WTC11 (cell line): ENCODE measurements around the gene FGD6. TPM values are rescaled to one million over a fixed set of nuclear protein-coding genes. Genes with fewer than 3 reads are reported as not detected.
A peak's percentile ranks its signal among the peaks of the same experiment; 100 is the strongest.

Source experiments
- ATAC-seq: fragments of 200-7000 bp; cut with Tn5 transposase; 2 replicates; pipeline ENCODE4 v1.10.0; 2021; ENCODE audit warnings: mild to moderate bottlenecking, moderate library complexity
- CTCF ChIA-PET: fragments of 300-600 bp; sonication (Branson Sonifier 250); formaldehyde crosslinking; loops from one replicate; lab custom pipeline; 2021; ENCODE audit warnings: antibody characterized with exemption; lab: Charles Lee
- POLR2A ChIA-PET: fragments of 350-600 bp; sonication (Branson Sonifier 250); formaldehyde crosslinking; loops from one replicate; lab custom pipeline; 2021; ENCODE audit warnings: antibody characterized with exemption; lab: Charles Lee
- DNase-seq: peaks from one replicate; pipeline ENCODE4 v3.0.0; 2021; ENCODE audit warnings: low spot score
- H3K27ac Mint-ChIP-seq: 2 replicates; pipeline ENCODE4 v1.8.0; 2021; ENCODE audit warnings: mixed read lengths
- H3K27me3 Mint-ChIP-seq: 2 replicates; pipeline ENCODE4 v1.8.0; 2021; ENCODE audit warnings: low read depth, mild to moderate bottlenecking, moderate library complexity, mixed read lengths
- H3K36me3 Mint-ChIP-seq: 2 replicates; pipeline ENCODE4 v1.8.0; 2021; ENCODE audit warnings: mixed read lengths
- H3K4me1 Mint-ChIP-seq: 2 replicates; pipeline ENCODE4 v1.8.0; 2022; ENCODE audit warnings: mixed read lengths
- H3K4me3 Mint-ChIP-seq: 2 replicates; pipeline ENCODE4 v1.8.0; 2021; ENCODE audit warnings: mild to moderate bottlenecking, moderate library complexity, mixed read lengths
- H3K9me3 Mint-ChIP-seq: 2 replicates; pipeline ENCODE4 v1.8.0; 2021; ENCODE audit warnings: mixed read lengths
- ARID4B ChIP-seq: sonication (generic); formaldehyde crosslinking; IDR thresholded peaks from 2 replicates; pipeline ENCODE4 v1.8.0; 2023; ENCODE audit warnings: missing genetic modification reagents, mild to moderate bottlenecking, borderline replicate concordance
- ATF1 ChIP-seq: sonication (generic); formaldehyde crosslinking; IDR thresholded peaks from 2 replicates; pipeline ENCODE4 v1.8.1; 2023; ENCODE audit warnings: mild to moderate bottlenecking, moderate library complexity, missing genetic modification reagents
- CREB1 ChIP-seq: sonication (generic); formaldehyde crosslinking; IDR thresholded peaks from 2 replicates; pipeline ENCODE4 v1.8.0; 2023; ENCODE audit warnings: mild to moderate bottlenecking, missing genetic modification reagents
- ELF4 ChIP-seq: sonication (generic); formaldehyde crosslinking; IDR thresholded peaks from 2 replicates; pipeline ENCODE4 v1.8.1; 2022; ENCODE audit warnings: low read depth, mild to moderate bottlenecking, moderate library complexity, missing genetic modification reagents
- FOXK1 ChIP-seq: sonication (generic); formaldehyde crosslinking; IDR thresholded peaks from 2 replicates; pipeline ENCODE4 v1.8.0; 2022; ENCODE audit warnings: mild to moderate bottlenecking, moderate library complexity, missing genetic modification reagents
- FOXP4 ChIP-seq: sonication (generic); formaldehyde crosslinking; IDR thresholded peaks from 2 replicates; pipeline ENCODE4 v1.8.0; 2022; ENCODE audit warnings: mild to moderate bottlenecking, missing genetic modification reagents
- HMGXB4 ChIP-seq: sonication (generic); formaldehyde crosslinking; IDR thresholded peaks from 2 replicates; pipeline ENCODE4 v1.8.1; 2023; ENCODE audit warnings: mild to moderate bottlenecking, moderate library complexity, missing genetic modification reagents
- JUN ChIP-seq: sonication (generic); formaldehyde crosslinking; IDR thresholded peaks from 2 replicates; pipeline ENCODE4 v1.8.0; 2023; ENCODE audit warnings: mild to moderate bottlenecking, missing genetic modification reagents
- MXD4 ChIP-seq: fragments of 250-450 bp; sonication (Bioruptor Pico); IDR thresholded peaks from 2 replicates; pipeline ENCODE4 v1.8.0; 2021; ENCODE audit warnings: mild to moderate bottlenecking, moderate library complexity, borderline replicate concordance
- NFE2L1 ChIP-seq: sonication (generic); formaldehyde crosslinking; IDR thresholded peaks from 2 replicates; pipeline ENCODE4 v1.8.1; 2023; ENCODE audit warnings: missing genetic modification reagents
- NFYB ChIP-seq: sonication (generic); formaldehyde crosslinking; conservative IDR thresholded peaks from 2 replicates; pipeline ENCODE4 v1.8.0; 2022; ENCODE audit warnings: low read depth, missing genetic modification reagents
- SP1 ChIP-seq: sonication (generic); formaldehyde crosslinking; conservative IDR thresholded peaks from 2 replicates; pipeline ENCODE4 v1.8.1; 2022; ENCODE audit warnings: missing genetic modification reagents
- STAT6 ChIP-seq: sonication (generic); formaldehyde crosslinking; conservative IDR thresholded peaks from 2 replicates; pipeline ENCODE4 v1.8.1; 2023; ENCODE audit warnings: mild to moderate bottlenecking, low read depth, missing genetic modification reagents, moderate library complexity
- TCF7 ChIP-seq: sonication (generic); formaldehyde crosslinking; IDR thresholded peaks from 2 replicates; pipeline ENCODE4 v1.8.0; 2022; ENCODE audit warnings: mild to moderate bottlenecking, low read depth, missing genetic modification reagents, moderate library complexity
- TEAD4 ChIP-seq: sonication (generic); formaldehyde crosslinking; IDR thresholded peaks from 2 replicates; pipeline ENCODE4 v1.8.0; 2022; ENCODE audit warnings: mild to moderate bottlenecking, missing genetic modification reagents
- ZNF138 ChIP-seq: sonication (generic); formaldehyde crosslinking; conservative IDR thresholded peaks from 2 replicates; pipeline ENCODE4 v1.8.1; 2022; ENCODE audit warnings: mild to moderate bottlenecking, moderate library complexity, missing genetic modification reagents
- total RNA-seq: library from RNA; stranded (reverse); gene quantifications from 3 replicates; pipeline ENCODE4 v1.2.3, GENCODE V29; 2021
- TF ChIP-seq, protein P1 (sequence below): fragments of 250-450 bp; sonication (Bioruptor Pico); IDR thresholded peaks from 2 replicates; pipeline ENCODE4 v1.9.0; 2021; ENCODE audit warnings: moderate library complexity, mild to moderate bottlenecking, inconsistent platforms, borderline replicate concordance
- TF ChIP-seq, protein P2 (sequence below): sonication (generic); formaldehyde crosslinking; IDR thresholded peaks from 2 replicates; pipeline ENCODE4 v1.8.1; 2022; ENCODE audit warnings: low read depth, missing genetic modification reagents, borderline replicate concordance
- TF ChIP-seq, protein P3 (sequence below): sonication (generic); formaldehyde crosslinking; IDR thresholded peaks from 2 replicates; pipeline ENCODE4 v1.8.0; 2022; ENCODE audit warnings: mild to moderate bottlenecking, missing genetic modification reagents
- TF ChIP-seq, protein P4 (sequence below): sonication (generic); formaldehyde crosslinking; IDR thresholded peaks from 2 replicates; pipeline ENCODE4 v1.8.0; 2022; ENCODE audit warnings: mild to moderate bottlenecking, missing genetic modification reagents

The FGD6 gene
- total RNA-seq, 1 experiment from 2014 or later, result 28.2 TPM

- ChIA-PET CTCF (interaction anchor here (0.6 to 1.1 kb wide), 3 partner anchors 11 to 800 kb away, joined by 3 read pairs; partner anchors contain the start of gene NR2C1), POLR2A (interaction anchor here (1.0 to 2.1 kb wide), 2 partner anchors 10 to 19 kb away, joined by 5 to 7 read pairs; partner anchors contain the start of genes FGD6 and VEZT)
- TF ChIP-seq TEAD4 (CRISPR knock-in tag), result no peak
- TF ChIP-seq STAT6 (CRISPR knock-in tag), result no peak
- no peak for TF ChIP-seq ZNF138 (CRISPR knock-in tag)
- 0 out of 2 replicates have a peak, but pooled peaks have one; percentile 25 for TF ChIP-seq SP1 (CRISPR knock-in tag)
- no peak for TF ChIP-seq MXD4
- TF ChIP-seq, protein P1, sequence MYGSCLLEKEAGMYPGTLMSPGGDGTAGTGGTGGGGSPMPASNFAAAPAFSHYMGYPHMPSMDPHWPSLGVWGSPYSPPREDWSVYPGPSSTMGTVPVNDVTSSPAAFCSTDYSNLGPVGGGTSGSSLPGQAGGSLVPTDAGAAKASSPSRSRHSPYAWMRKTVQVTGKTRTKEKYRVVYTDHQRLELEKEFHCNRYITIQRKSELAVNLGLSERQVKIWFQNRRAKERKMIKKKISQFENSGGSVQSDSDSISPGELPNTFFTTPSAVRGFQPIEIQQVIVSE (CRISPR knock-in tag), result no peak
- DNase-seq (no peak), ATAC-seq (peak; percentile 36)
- Mint-ChIP-seq H3K36me3 (no peaks in the 10 kb centered on the region), H3K4me3 (peak overlapping the region; percentile 38), H3K27ac (peak overlapping the region; percentile 68), H3K27me3 (no peaks in the 10 kb centered on the region), H3K4me1 (peaks cover 66% of the 10 kb centered on the region), H3K9me3 (no peaks in the 10 kb centered on the region)
Observed at GRCh38 chr12:95198914-95199313, 18.4 kb downstream of the FGD6 start.

- DNase-seq, result no peak
- H3K27me3 Mint-ChIP-seq, result no peaks in the 10 kb centered on the region
- no peaks in the 10 kb centered on the region for H3K9me3 Mint-ChIP-seq
- no peak for ATAC-seq
- ChIA-PET CTCF (interaction anchor here (1.1 kb wide), 1 partner anchor 125 kb away, joined by 3 read pairs; the partner anchor contains the start of gene NR2C1), POLR2A (no interaction called here)
- H3K4me1 Mint-ChIP-seq, result peaks cover 57% of the 10 kb centered on the region
- H3K4me3 Mint-ChIP-seq, result no peak overlapping the region
- 0 out of 2 replicates have a peak overlapping the region, but pooled peaks have one; percentile 18 for H3K27ac Mint-ChIP-seq
- H3K36me3 Mint-ChIP-seq, result no peaks in the 10 kb centered on the region
- TF ChIP-seq, protein P2, sequence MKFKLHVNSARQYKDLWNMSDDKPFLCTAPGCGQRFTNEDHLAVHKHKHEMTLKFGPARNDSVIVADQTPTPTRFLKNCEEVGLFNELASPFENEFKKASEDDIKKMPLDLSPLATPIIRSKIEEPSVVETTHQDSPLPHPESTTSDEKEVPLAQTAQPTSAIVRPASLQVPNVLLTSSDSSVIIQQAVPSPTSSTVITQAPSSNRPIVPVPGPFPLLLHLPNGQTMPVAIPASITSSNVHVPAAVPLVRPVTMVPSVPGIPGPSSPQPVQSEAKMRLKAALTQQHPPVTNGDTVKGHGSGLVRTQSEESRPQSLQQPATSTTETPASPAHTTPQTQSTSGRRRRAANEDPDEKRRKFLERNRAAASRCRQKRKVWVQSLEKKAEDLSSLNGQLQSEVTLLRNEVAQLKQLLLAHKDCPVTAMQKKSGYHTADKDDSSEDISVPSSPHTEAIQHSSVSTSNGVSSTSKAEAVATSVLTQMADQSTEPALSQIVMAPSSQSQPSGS (CRISPR knock-in tag), result no peak
- TF ChIP-seq HMGXB4 (CRISPR knock-in tag) (no peak), ATF1 (no peak), TCF7 (CRISPR knock-in tag) (no peak), NFYB (CRISPR knock-in tag) (no peak), ELF4 (no peak), NFE2L1 (CRISPR knock-in tag) (no peak), CREB1 (CRISPR knock-in tag) (no peak), FOXK1 (CRISPR knock-in tag) (no peak), ARID4B (CRISPR knock-in tag) (no peak), FOXP4 (CRISPR knock-in tag) (no peak), JUN (no peak)
- TF ChIP-seq, protein P3, sequence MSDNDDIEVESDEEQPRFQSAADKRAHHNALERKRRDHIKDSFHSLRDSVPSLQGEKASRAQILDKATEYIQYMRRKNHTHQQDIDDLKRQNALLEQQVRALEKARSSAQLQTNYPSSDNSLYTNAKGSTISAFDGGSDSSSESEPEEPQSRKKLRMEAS (CRISPR knock-in tag), result no peak
- TF ChIP-seq, protein P4, sequence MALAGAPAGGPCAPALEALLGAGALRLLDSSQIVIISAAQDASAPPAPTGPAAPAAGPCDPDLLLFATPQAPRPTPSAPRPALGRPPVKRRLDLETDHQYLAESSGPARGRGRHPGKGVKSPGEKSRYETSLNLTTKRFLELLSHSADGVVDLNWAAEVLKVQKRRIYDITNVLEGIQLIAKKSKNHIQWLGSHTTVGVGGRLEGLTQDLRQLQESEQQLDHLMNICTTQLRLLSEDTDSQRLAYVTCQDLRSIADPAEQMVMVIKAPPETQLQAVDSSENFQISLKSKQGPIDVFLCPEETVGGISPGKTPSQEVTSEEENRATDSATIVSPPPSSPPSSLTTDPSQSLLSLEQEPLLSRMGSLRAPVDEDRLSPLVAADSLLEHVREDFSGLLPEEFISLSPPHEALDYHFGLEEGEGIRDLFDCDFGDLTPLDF (CRISPR knock-in tag), result no peak
Observed at GRCh38 chr12:95197636-95198035, 19.6 kb downstream of the FGD6 start.
